Measurements from ENCODE around the gene TMEM272. TPM values are rescaled to one million over a fixed set of nuclear protein-coding genes. Genes with fewer than 3 reads are reported as not detected.

TMEM272 gene
- total RNA-seq, 1 donor from 2014 or later, result not detected

- Histone ChIP-seq H3K27ac (ENCODE audit: low read depth, low read length) (peak overlapping the region; percentile 26), H3K4me3 (ENCODE audit: low read length in 3 of 3) (no peak overlapping the region), H3K9me3 (ENCODE audit: control insufficient read depth in 3 of 3, low read length in 3 of 3) (no peaks in the 10 kb centered on the region), H3K4me1 (ENCODE audit: control insufficient read depth in 3 of 3, insufficient read depth in 3 of 3, low read length in 3 of 3) (peaks cover 37 to 47% (median 40%) of the 10 kb centered on the region in 3 donors), H3K9ac (ENCODE audit: low read depth in 1 of 3, low read length in 3 of 3) (peak overlapping the region in 1 of 3 donors; percentile 28), H3K27me3 (ENCODE audit: control insufficient read depth in 3 of 3, insufficient read depth in 3 of 3, low read length in 3 of 3) (no peaks in the 10 kb centered on the region), H3K36me3 (ENCODE audit: control insufficient read depth in 3 of 3, insufficient read depth in 3 of 3, low read length in 3 of 3) (peaks cover 13 to 24% (median 23%) of the 10 kb centered on the region in 3 donors)
Observed at GRCh38 chr13:51800486-51800885, 44.5 kb downstream of the TMEM272 start.

DNA sequence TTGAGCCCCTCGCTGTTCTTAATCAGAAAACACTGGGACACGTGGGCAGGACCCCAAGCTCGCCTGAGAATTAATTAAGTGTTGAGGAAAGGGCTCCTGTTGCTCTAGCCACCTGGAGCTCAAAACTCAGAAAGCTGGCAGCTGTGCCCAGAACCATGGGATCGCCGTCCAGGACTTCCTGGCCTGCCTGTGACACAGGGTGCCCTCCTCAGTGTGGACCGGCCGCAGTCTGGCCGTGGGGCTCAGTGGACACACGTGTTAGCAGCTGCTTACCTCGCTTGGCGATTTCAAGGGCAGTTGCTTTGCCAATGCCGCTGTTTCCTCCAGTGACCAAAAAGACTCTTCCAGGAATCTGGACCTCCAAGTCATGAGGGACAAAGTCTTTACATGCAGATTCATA lies 45.7 kb downstream of the TMEM272 start:
- Histone ChIP-seq H3K36me3 (ENCODE audit: control insufficient read depth in 3 of 3, insufficient read depth in 3 of 3, low read length in 3 of 3) (peaks cover 18 to 31% (median 24%) of the 10 kb centered on the region in 3 donors), H3K4me3 (ENCODE audit: low read length in 3 of 3) (no peak overlapping the region), H3K9ac (ENCODE audit: low read depth in 1 of 3, low read length in 3 of 3) (no peak overlapping the region), H3K4me1 (ENCODE audit: control insufficient read depth in 3 of 3, insufficient read depth in 3 of 3, low read length in 3 of 3) (peaks cover 27 to 35% (median 29%) of the 10 kb centered on the region in 3 donors), H3K27ac (ENCODE audit: low read depth, low read length) (no peak overlapping the region), H3K27me3 (ENCODE audit: control insufficient read depth in 3 of 3, insufficient read depth in 3 of 3, low read length in 3 of 3) (no peaks in the 10 kb centered on the region), H3K9me3 (ENCODE audit: control insufficient read depth in 3 of 3, low read length in 3 of 3) (no peaks in the 10 kb centered on the region)

- Histone ChIP-seq H3K4me3 (ENCODE audit: low read length in 3 of 3) (no peak overlapping the region), H3K4me1 (ENCODE audit: control insufficient read depth in 3 of 3, insufficient read depth in 3 of 3, low read length in 3 of 3) (peaks cover 22 to 26% (median 22%) of the 10 kb centered on the region in 3 donors), H3K27me3 (ENCODE audit: control insufficient read depth in 3 of 3, insufficient read depth in 3 of 3, low read length in 3 of 3) (no peaks in the 10 kb centered on the region), H3K9ac (ENCODE audit: low read depth in 1 of 3, low read length in 3 of 3) (no peak overlapping the region), H3K36me3 (ENCODE audit: control insufficient read depth in 3 of 3, insufficient read depth in 3 of 3, low read length in 3 of 3) (peaks cover 18 to 34% (median 24%) of the 10 kb centered on the region in 3 donors), H3K27ac (ENCODE audit: low read depth, low read length) (no peak overlapping the region), H3K9me3 (ENCODE audit: control insufficient read depth in 3 of 3, low read length in 3 of 3) (no peaks in the 10 kb centered on the region)
Observed at GRCh38 chr13:51797664-51798488, 47.1 kb downstream of the TMEM272 start.

- Histone ChIP-seq H3K9me3 (ENCODE audit: control insufficient read depth in 3 of 3, low read length in 3 of 3) (no peaks in the 10 kb centered on the region), H3K4me1 (ENCODE audit: control insufficient read depth in 3 of 3, insufficient read depth in 3 of 3, low read length in 3 of 3) (peaks cover 9 to 14% (median 11%) of the 10 kb centered on the region in 3 donors), H3K9ac (ENCODE audit: low read depth in 1 of 3, low read length in 3 of 3) (no peak overlapping the region), H3K27ac (ENCODE audit: low read depth, low read length) (no peak overlapping the region), H3K4me3 (ENCODE audit: low read length in 3 of 3) (no peak overlapping the region), H3K27me3 (ENCODE audit: control insufficient read depth in 3 of 3, insufficient read depth in 3 of 3, low read length in 3 of 3) (no peaks in the 10 kb centered on the region), H3K36me3 (ENCODE audit: control insufficient read depth in 3 of 3, insufficient read depth in 3 of 3, low read length in 3 of 3) (peaks cover 18 to 34% (median 24%) of the 10 kb centered on the region in 3 donors)
Observed at GRCh38 chr13:51796546-51796945, 48.4 kb downstream of the TMEM272 start.

DNA sequence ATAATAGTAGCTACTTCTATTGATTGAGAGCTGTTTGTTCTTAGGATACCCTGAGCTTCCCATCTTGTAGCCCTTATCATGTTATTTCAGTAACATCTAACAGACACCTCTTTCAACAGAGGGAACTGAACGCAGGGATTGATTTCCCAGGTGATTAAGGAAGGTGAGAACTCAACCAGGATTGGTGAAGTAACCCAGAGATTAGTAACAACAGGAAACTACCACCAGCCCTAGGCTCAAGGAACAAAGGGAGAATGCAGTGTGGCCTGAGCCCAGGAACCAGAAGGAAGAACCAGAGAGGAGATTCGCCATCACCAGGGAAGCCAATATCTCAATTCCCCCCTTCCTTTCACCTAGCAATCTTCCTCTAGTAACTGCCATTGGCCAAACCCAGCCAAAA lies 49.6 kb downstream of the TMEM272 start:
- H3K27me3 ChIP-seq (ENCODE audit: control insufficient read depth in 3 of 3, insufficient read depth in 3 of 3, low read length in 3 of 3), result no peaks in the 10 kb centered on the region
- no peaks in the 10 kb centered on the region for H3K9me3 ChIP-seq (ENCODE audit: control insufficient read depth in 3 of 3, low read length in 3 of 3)
- no peak overlapping the region for H3K9ac ChIP-seq (ENCODE audit: low read depth in 1 of 3, low read length in 3 of 3)
- H3K4me1 ChIP-seq (ENCODE audit: control insufficient read depth in 3 of 3, insufficient read depth in 3 of 3, low read length in 3 of 3), result peaks cover 0 to 6% (median 4%) of the 10 kb centered on the region in 3 donors
- no peak overlapping the region for H3K4me3 ChIP-seq (ENCODE audit: low read length in 3 of 3)
- H3K27ac ChIP-seq (ENCODE audit: low read depth, low read length), result no peak overlapping the region
- H3K36me3 ChIP-seq (ENCODE audit: control insufficient read depth in 3 of 3, insufficient read depth in 3 of 3, low read length in 3 of 3), result peaks cover 18 to 34% (median 24%) of the 10 kb centered on the region in 3 donors

GRCh38 chr13:51794964-51795363 lies 50.0 kb downstream of the TMEM272 start:
- Histone ChIP-seq H3K4me1 (ENCODE audit: control insufficient read depth in 3 of 3, insufficient read depth in 3 of 3, low read length in 3 of 3) (peaks cover 0 to 1% (median 0%) of the 10 kb centered on the region in 3 donors), H3K9me3 (ENCODE audit: control insufficient read depth in 3 of 3, low read length in 3 of 3) (no peaks in the 10 kb centered on the region), H3K9ac (ENCODE audit: low read depth in 1 of 3, low read length in 3 of 3) (no peak overlapping the region), H3K27ac (ENCODE audit: low read depth, low read length) (no peak overlapping the region), H3K4me3 (ENCODE audit: low read length in 3 of 3) (no peak overlapping the region), H3K36me3 (ENCODE audit: control insufficient read depth in 3 of 3, insufficient read depth in 3 of 3, low read length in 3 of 3) (peaks cover 18 to 34% (median 24%) of the 10 kb centered on the region in 3 donors), H3K27me3 (ENCODE audit: control insufficient read depth in 3 of 3, insufficient read depth in 3 of 3, low read length in 3 of 3) (no peaks in the 10 kb centered on the region)

DNA sequence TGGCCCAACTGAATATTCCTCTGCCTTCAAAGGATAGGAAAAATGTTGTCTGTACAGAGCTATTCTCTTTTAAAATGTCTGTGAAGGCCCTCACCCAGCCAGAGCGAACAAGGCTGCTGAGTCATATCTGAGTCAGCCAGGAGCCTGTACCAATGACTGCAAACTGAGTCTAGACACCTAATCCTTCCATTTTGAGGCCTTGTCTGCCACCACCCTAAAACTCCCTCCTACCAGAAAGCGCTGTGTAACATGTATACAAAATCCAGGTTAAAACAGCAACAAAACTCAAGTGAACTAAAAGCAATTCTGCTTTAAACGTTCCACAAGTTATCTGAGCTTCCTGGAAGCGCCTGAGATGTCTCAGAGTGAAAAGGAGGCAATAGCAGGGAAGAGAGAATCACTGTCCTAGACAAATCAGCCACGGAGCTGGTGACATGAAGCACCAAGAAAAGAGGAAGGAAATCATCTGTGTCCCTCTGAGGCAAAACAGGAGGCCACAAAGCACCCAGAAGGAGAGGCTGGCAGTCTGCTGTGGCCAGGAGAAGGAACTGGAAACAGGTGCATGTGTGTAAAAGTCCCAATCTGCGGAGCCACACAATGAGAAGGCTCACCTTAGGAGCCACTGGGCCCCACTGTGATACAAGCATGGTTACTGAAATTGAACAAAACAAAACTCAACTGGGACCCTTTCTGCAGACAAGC lies 51.3 kb downstream of the TMEM272 start:
- H3K27ac ChIP-seq (ENCODE audit: low read depth, low read length), result peak overlapping the region; percentile 22
- H3K4me1 ChIP-seq (ENCODE audit: control insufficient read depth in 3 of 3, insufficient read depth in 3 of 3, low read length in 3 of 3), result no peaks in the 10 kb centered on the region
- H3K27me3 ChIP-seq (ENCODE audit: control insufficient read depth in 3 of 3, insufficient read depth in 3 of 3, low read length in 3 of 3), result no peaks in the 10 kb centered on the region
- H3K9ac ChIP-seq (ENCODE audit: low read depth in 1 of 3, low read length in 3 of 3), result no peak overlapping the region
- no peaks in the 10 kb centered on the region for H3K9me3 ChIP-seq (ENCODE audit: control insufficient read depth in 3 of 3, low read length in 3 of 3)
- H3K36me3 ChIP-seq (ENCODE audit: control insufficient read depth in 3 of 3, insufficient read depth in 3 of 3, low read length in 3 of 3), result peaks cover 18 to 34% (median 22%) of the 10 kb centered on the region in 3 donors
- H3K4me3 ChIP-seq (ENCODE audit: low read length in 3 of 3), result no peak overlapping the region

DNA sequence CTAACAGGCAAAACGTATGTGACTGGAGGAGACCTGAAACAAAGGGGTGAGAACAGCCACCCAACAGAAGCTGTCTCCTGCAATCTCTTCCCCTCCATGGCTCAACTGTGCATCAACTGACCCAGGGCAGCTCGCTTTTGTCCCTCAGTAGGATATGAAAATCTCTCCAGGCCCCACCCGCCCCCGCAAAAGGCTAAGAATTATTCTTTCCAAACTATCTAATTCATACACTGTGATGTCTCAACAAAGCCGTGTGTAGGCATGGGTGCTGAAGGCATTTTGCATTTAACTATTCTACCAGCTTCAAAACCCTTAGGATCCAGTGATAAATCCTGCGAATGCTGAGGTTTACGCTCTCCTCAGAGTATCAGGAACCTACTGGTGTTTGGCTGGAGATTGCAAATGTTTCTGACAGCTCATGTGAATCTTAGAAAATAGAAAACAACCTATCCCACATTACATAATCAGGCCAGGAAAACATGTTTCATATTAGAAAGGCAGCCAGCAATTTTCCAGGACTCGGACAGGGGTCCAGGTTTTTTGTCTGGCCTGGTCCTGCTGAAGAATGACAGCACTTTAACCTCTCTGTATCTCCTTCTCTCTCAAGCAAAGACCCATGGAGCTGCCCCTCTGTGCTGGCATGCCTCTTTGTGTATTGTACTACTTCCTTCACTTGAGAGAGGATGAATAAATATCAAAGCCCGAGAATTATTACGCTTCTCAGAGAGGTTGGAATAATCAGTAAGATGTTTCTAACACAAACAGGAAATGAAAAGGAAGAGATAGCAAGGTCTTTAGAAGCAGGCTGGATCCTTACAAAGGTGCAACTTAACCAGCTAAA lies 58.3 kb downstream of the TMEM272 start:
- no peaks in the 10 kb centered on the region for H3K9me3 ChIP-seq (ENCODE audit: control insufficient read depth in 3 of 3, low read length in 3 of 3)
- peak overlapping the region; percentile 42 for H3K27ac ChIP-seq (ENCODE audit: low read depth, low read length)
- no peaks in the 10 kb centered on the region for H3K36me3 ChIP-seq (ENCODE audit: control insufficient read depth in 3 of 3, insufficient read depth in 3 of 3, low read length in 3 of 3)
- no peaks in the 10 kb centered on the region for H3K27me3 ChIP-seq (ENCODE audit: control insufficient read depth in 3 of 3, insufficient read depth in 3 of 3, low read length in 3 of 3)
- H3K4me3 ChIP-seq (ENCODE audit: low read length in 3 of 3), result peak overlapping the region in 1 of 3 donors; percentile 7
- peak overlapping the region in 1 of 3 donors; percentile 35 for H3K9ac ChIP-seq (ENCODE audit: low read depth in 1 of 3, low read length in 3 of 3)
- H3K4me1 ChIP-seq (ENCODE audit: control insufficient read depth in 3 of 3, insufficient read depth in 3 of 3, low read length in 3 of 3), result peaks cover 11 to 16% (median 16%) of the 10 kb centered on the region in 3 donors

- H3K9ac ChIP-seq (ENCODE audit: low read depth in 1 of 3, low read length in 3 of 3), result peak overlapping the region in 1 of 3 donors; percentile 35
Observed at GRCh38 chr13:51785712-51786424, 59.1 kb downstream of the TMEM272 start.

More at GRCh38 chr13:51785712-51786424, 59.1 kb downstream of the TMEM272 start:
- Histone ChIP-seq H3K27ac (ENCODE audit: low read depth, low read length) (peak overlapping the region; percentile 42), H3K36me3 (ENCODE audit: control insufficient read depth in 3 of 3, insufficient read depth in 3 of 3, low read length in 3 of 3) (no peaks in the 10 kb centered on the region), H3K27me3 (ENCODE audit: control insufficient read depth in 3 of 3, insufficient read depth in 3 of 3, low read length in 3 of 3) (no peaks in the 10 kb centered on the region), H3K4me3 (ENCODE audit: low read length in 3 of 3) (peak overlapping the region in 1 of 3 donors; percentile 7), H3K9me3 (ENCODE audit: control insufficient read depth in 3 of 3, low read length in 3 of 3) (no peaks in the 10 kb centered on the region), H3K4me1 (ENCODE audit: control insufficient read depth in 3 of 3, insufficient read depth in 3 of 3, low read length in 3 of 3) (peaks cover 11 to 16% (median 16%) of the 10 kb centered on the region in 3 donors)

Data from skeletal muscle tissue (tissue), 4 donors.